Neural crest cell (in vitro differentiated cells): ENCODE data around the gene BICD2. TPM values are rescaled to one million over a fixed set of nuclear protein-coding genes. Genes with fewer than 3 reads are reported as not detected.

Experiments used
- DNase-seq: peaks from one replicate; pipeline ENCODE4 v3.0.0; 2021; ENCODE audit warnings: low read depth, mixed read lengths, low spot score
- H3K27ac Mint-ChIP-seq: one replicate; pipeline ENCODE4 v1.8.0; 2021; ENCODE audit warnings: mild to moderate bottlenecking, mixed read lengths; ENCODE audit not compliant: unreplicated experiment
- H3K27me3 Mint-ChIP-seq: 2 replicates; pipeline ENCODE4 v1.8.0; 2021; ENCODE audit warnings: low read depth, mild to moderate bottlenecking, mixed read lengths
- H3K36me3 Mint-ChIP-seq: 2 replicates; pipeline ENCODE4 v1.8.0; 2021; ENCODE audit warnings: low read depth, mild to moderate bottlenecking, mixed read lengths
- H3K4me1 Mint-ChIP-seq: 2 replicates; pipeline ENCODE4 v1.8.0; 2021; ENCODE audit warnings: mixed read lengths
- H3K4me3 Mint-ChIP-seq: one replicate; pipeline ENCODE4 v1.8.0; 2021; ENCODE audit warnings: mild to moderate bottlenecking, mixed read lengths
- H3K9me3 Mint-ChIP-seq: 2 replicates; pipeline ENCODE4 v1.8.0; 2021; ENCODE audit warnings: mixed read lengths
- total RNA-seq: library from RNA; stranded (reverse); gene quantifications from 2 replicates; pipeline ENCODE4 v1.2.1, GENCODE V29; 2021
- TF ChIP-seq, protein P1 (sequence below): fragments of 200-600 bp; sonication (generic); conservative IDR thresholded peaks from 2 replicates; pipeline ENCODE4 v1.5.0; 2021; ENCODE audit warnings: antibody characterized with exemption, mild to moderate bottlenecking

Gene BICD2
- total RNA-seq, 1 donor from 2014 or later: 41.5 TPM

DNA sequence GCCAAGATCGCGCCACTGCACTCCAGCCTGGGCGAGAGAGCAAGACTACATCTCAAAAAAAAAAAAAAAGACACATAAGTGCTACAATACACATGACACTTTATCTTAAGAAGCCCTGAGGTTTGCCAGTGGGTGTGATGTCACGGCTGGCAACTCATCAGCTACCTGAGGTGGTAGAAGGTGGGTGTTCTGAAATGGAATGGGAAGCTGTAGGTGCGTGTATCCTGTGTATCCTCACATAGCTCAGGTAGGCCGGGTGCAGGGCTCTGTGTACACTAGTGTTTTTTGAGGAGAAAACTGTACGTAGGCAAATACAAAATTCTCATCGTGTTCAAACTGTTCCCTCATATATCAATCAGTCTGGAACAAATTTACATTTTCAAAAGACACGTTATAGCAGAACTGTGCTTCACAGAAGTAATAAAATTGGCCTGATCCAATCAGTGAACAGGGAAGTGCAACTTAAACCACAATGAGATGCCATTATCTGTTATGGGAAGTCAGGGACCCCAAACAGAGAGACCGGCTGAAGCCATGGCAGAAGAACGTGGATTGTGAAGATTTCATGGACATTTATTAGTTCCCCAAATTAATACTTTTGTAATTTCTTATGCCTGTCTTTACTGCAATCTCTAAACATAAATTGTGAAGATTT lies 10.4 kb downstream of the BICD2 start:
- TF ChIP-seq, protein P1, sequence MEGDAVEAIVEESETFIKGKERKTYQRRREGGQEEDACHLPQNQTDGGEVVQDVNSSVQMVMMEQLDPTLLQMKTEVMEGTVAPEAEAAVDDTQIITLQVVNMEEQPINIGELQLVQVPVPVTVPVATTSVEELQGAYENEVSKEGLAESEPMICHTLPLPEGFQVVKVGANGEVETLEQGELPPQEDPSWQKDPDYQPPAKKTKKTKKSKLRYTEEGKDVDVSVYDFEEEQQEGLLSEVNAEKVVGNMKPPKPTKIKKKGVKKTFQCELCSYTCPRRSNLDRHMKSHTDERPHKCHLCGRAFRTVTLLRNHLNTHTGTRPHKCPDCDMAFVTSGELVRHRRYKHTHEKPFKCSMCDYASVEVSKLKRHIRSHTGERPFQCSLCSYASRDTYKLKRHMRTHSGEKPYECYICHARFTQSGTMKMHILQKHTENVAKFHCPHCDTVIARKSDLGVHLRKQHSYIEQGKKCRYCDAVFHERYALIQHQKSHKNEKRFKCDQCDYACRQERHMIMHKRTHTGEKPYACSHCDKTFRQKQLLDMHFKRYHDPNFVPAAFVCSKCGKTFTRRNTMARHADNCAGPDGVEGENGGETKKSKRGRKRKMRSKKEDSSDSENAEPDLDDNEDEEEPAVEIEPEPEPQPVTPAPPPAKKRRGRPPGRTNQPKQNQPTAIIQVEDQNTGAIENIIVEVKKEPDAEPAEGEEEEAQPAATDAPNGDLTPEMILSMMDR: no peak
- no peak overlapping the region for H3K27ac Mint-ChIP-seq
- no peak for DNase-seq
- H3K36me3 Mint-ChIP-seq: peaks cover 8% of the 10 kb centered on the region
- H3K4me1 Mint-ChIP-seq: peaks cover 34% of the 10 kb centered on the region
- H3K4me3 Mint-ChIP-seq: no peak overlapping the region
- peaks cover 2% of the 10 kb centered on the region for H3K9me3 Mint-ChIP-seq
- no peaks in the 10 kb centered on the region for H3K27me3 Mint-ChIP-seq

DNA sequence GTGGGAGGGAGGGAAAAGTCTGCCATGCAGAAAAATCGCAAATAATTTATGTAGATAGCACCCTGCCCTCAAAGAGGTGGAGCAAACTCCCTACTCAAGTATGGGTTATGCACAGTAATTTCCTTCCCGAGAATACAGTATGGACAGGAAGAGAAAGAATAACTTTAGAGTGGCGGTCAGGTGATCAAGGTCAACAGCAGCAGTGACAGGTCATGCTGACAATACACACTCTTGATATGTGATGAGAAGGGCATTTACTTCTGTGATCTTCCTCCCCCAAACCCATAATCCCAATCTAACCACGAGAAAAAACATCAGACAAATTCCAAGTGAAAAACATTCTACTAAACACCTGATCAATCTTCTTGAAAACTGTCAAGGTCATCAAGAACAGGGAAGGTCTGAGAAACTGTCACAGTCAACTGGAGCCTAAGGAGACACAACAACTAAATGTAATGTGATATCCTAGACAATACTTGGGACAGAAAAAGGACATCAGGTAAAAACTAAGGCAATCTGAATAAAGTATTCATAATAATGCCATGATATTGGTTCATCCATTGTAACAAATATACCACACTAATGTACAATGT lies 11.7 kb downstream of the BICD2 start:
- Mint-ChIP-seq H3K27ac (no peak overlapping the region), H3K4me1 (peaks cover 37% of the 10 kb centered on the region), H3K4me3 (no peak overlapping the region), H3K9me3 (peaks cover 2% of the 10 kb centered on the region), H3K27me3 (no peaks in the 10 kb centered on the region), H3K36me3 (peaks cover 8% of the 10 kb centered on the region)
- TF ChIP-seq, protein P1: no peak
- DNase-seq: no peak

DNA sequence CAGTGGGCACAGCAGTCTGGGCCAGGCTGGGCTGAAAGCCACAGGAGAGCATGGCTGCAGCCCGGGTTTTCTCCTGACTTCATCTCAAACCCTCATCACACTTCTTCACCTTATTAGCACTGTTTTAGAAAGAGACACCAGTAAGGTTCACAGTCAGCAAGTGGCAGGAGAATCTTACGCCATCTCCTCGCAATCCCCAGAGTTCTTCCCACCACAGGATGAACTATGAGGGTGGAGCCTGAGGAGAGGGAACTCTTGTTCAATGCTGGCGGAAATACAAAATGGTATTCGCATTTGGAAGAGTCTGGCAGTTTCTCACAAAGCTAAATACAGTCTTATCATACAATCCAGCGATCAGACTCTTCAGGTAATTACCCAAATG lies 14.7 kb downstream of the BICD2 start:
- Mint-ChIP-seq H3K4me1 (peaks cover 44% of the 10 kb centered on the region), H3K4me3 (no peak overlapping the region), H3K9me3 (no peaks in the 10 kb centered on the region), H3K36me3 (peaks cover 6% of the 10 kb centered on the region), H3K27ac (no peak overlapping the region), H3K27me3 (no peaks in the 10 kb centered on the region)
- TF ChIP-seq, protein P1: no peak
- no peak for DNase-seq

DNA sequence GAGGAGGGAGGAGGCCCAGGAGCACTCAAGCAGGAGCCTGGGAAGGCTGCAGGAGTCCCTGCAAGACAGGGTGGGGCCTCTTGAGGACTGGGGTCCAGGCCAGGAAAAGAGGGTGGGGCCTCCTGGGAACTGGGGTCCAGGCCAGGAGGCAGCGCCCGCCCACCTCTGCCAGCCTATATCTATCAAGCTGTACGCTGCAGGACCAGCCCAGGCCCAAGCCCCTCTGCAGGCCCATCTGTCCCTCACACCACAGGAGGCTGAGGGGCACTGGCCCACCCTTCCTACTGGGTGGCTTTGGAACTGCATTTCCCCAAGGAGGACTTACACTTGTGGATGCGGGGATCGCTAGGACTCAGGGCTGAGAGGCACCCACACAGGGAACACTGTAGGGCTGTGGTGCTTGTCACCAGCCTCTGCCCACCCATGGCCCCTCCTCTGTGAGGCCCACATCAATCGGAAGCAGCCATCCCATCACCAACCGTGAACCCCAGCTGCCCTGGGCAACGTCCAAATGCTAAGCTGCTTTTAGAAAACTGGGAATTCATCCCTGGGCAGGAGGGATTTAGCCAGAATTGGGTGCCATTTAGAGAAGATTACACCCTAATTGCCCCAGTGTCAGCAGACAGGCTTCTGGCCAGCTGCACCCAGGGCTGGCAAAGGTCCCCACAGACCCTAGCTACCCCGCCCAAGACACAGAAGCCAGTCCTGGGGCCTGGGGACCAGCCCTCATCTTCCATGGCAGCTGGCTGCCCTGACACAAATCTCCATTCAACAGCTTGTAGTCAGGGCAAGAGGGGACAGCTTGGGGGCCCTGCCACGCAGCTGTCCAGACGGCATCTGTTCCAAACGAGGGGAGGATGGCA lies 15.3 kb downstream of the BICD2 start:
- Mint-ChIP-seq H3K27me3 (no peaks in the 10 kb centered on the region), H3K9me3 (no peaks in the 10 kb centered on the region), H3K4me1 (peaks cover 45% of the 10 kb centered on the region), H3K36me3 (peaks cover 6% of the 10 kb centered on the region), H3K27ac (no peak overlapping the region), H3K4me3 (no peak overlapping the region)
- DNase-seq: no peak
- TF ChIP-seq, protein P1: no peak

DNA sequence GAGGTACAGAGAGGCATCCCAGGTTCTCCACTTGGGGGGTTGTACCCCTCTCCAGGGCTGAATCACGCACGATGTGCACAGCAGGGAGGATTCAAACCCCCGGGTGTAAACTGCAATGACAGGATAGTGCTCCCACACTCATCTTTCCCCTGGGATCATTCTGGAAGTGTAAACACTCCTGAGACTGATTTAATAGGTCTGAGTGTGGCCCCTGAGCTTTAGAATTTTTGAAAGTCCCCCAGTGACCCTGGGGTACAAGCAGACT lies 16.5 kb downstream of the BICD2 start:
- H3K4me1 Mint-ChIP-seq: peaks cover 52% of the 10 kb centered on the region
- no peak overlapping the region for H3K4me3 Mint-ChIP-seq
- peaks cover 6% of the 10 kb centered on the region for H3K36me3 Mint-ChIP-seq
- no peaks in the 10 kb centered on the region for H3K27me3 Mint-ChIP-seq
- DNase-seq: no peak
- no peaks in the 10 kb centered on the region for H3K9me3 Mint-ChIP-seq
- TF ChIP-seq, protein P1: no peak
- H3K27ac Mint-ChIP-seq: no peak overlapping the region
